ENCODE data around the gene METTL9.
A peak's percentile ranks its signal among the peaks of the same experiment; 100 is the strongest.
"Not testable (repeated sequence)": the region's sequence is repeated elsewhere in the genome, so short reads cannot be mapped to it uniquely, and the experiment has no call there.

The METTL9 gene

DNA sequence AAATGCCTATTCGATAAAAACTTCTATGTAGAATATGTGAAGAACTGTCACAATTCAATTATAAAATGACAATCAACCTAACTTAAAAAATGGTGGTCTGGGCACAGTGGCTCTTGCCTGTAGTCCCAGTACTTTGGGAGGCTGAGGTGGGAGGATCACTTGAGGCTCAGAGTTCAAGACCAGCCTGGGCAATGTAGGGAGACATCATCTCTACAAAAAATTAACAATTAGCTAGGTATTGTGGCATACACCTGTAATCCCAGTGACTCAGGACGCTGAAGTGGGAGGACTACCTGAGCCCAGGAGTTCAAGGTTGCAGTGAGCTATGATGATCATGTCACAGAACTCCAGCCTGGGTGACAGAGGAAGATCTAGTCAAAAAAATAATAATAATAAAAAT, 18.6 kb upstream of the METTL9 start:
- Histone ChIP-seq H3K27ac (ENCODE audit: poor library complexity, severe bottlenecking) (no peak overlapping the region), H3K4me1 (ENCODE audit: insufficient read depth, poor library complexity, severe bottlenecking) (no peaks in the 10 kb centered on the region), H3K4me3 (ENCODE audit: severe bottlenecking) (no peak overlapping the region), H3K36me3 (ENCODE audit: low read depth) (no peaks in the 10 kb centered on the region), H3K27me3 (ENCODE audit: insufficient read depth, poor library complexity, severe bottlenecking) (no peaks in the 10 kb centered on the region), H3K9me3 (ENCODE audit: severe bottlenecking) (no peaks in the 10 kb centered on the region)
- TF ChIP-seq, protein P1, sequence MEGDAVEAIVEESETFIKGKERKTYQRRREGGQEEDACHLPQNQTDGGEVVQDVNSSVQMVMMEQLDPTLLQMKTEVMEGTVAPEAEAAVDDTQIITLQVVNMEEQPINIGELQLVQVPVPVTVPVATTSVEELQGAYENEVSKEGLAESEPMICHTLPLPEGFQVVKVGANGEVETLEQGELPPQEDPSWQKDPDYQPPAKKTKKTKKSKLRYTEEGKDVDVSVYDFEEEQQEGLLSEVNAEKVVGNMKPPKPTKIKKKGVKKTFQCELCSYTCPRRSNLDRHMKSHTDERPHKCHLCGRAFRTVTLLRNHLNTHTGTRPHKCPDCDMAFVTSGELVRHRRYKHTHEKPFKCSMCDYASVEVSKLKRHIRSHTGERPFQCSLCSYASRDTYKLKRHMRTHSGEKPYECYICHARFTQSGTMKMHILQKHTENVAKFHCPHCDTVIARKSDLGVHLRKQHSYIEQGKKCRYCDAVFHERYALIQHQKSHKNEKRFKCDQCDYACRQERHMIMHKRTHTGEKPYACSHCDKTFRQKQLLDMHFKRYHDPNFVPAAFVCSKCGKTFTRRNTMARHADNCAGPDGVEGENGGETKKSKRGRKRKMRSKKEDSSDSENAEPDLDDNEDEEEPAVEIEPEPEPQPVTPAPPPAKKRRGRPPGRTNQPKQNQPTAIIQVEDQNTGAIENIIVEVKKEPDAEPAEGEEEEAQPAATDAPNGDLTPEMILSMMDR (IDR thresholded peaks at IDR 0.05; ENCODE audit: poor library complexity, severe bottlenecking) = no peak
- DNase-seq (ENCODE audit: low spot score) (no peak), ATAC-seq (ENCODE audit: low read depth) (no peak)

- no peak for DNase-seq (ENCODE audit: low spot score)
- no peaks in the 10 kb centered on the region for H3K36me3 ChIP-seq (ENCODE audit: low read depth)
- no peaks in the 10 kb centered on the region for H3K9me3 ChIP-seq (ENCODE audit: severe bottlenecking)
- H3K4me1 ChIP-seq (ENCODE audit: insufficient read depth, poor library complexity, severe bottlenecking) = no peaks in the 10 kb centered on the region
- no peaks in the 10 kb centered on the region for H3K27me3 ChIP-seq (ENCODE audit: insufficient read depth, poor library complexity, severe bottlenecking)
- no peak for ATAC-seq (ENCODE audit: low read depth)
- H3K4me3 ChIP-seq (ENCODE audit: severe bottlenecking) = no peak overlapping the region
- TF ChIP-seq, protein P1 (IDR thresholded peaks at IDR 0.05; ENCODE audit: poor library complexity, severe bottlenecking) = no peak
- H3K27ac ChIP-seq (ENCODE audit: poor library complexity, severe bottlenecking) = no peak overlapping the region
These were observed 14.6 kb upstream of the METTL9 start for GRCh38 chr16:21584817-21585216.

GRCh38 chr16:21588593-21588992, 10.8 kb upstream of the METTL9 start:
- not testable (repeated sequence) for H3K36me3 ChIP-seq (ENCODE audit: low read depth); H3K9me3 ChIP-seq (ENCODE audit: severe bottlenecking); DNase-seq (ENCODE audit: low spot score); ATAC-seq (ENCODE audit: low read depth); H3K4me1 ChIP-seq (ENCODE audit: insufficient read depth, poor library complexity, severe bottlenecking); H3K27me3 ChIP-seq (ENCODE audit: insufficient read depth, poor library complexity, severe bottlenecking); H3K4me3 ChIP-seq (ENCODE audit: severe bottlenecking); H3K27ac ChIP-seq (ENCODE audit: poor library complexity, severe bottlenecking)

- DNase-seq (ENCODE audit: low spot score) (no peak), ATAC-seq (ENCODE audit: low read depth) (no peak)
- Histone ChIP-seq H3K4me1 (ENCODE audit: insufficient read depth, poor library complexity, severe bottlenecking) (peaks cover 5% of the 10 kb centered on the region), H3K36me3 (ENCODE audit: low read depth) (no peaks in the 10 kb centered on the region), H3K9me3 (ENCODE audit: severe bottlenecking) (no peaks in the 10 kb centered on the region), H3K4me3 (ENCODE audit: severe bottlenecking) (no peak overlapping the region), H3K27me3 (ENCODE audit: insufficient read depth, poor library complexity, severe bottlenecking) (no peaks in the 10 kb centered on the region), H3K27ac (ENCODE audit: poor library complexity, severe bottlenecking) (no peak overlapping the region)
- TF ChIP-seq, protein P1 (IDR thresholded peaks at IDR 0.05; ENCODE audit: poor library complexity, severe bottlenecking) = no peak
These were observed 9.8 kb upstream of the METTL9 start for GRCh38 chr16:21589551-21589950.

DNA sequence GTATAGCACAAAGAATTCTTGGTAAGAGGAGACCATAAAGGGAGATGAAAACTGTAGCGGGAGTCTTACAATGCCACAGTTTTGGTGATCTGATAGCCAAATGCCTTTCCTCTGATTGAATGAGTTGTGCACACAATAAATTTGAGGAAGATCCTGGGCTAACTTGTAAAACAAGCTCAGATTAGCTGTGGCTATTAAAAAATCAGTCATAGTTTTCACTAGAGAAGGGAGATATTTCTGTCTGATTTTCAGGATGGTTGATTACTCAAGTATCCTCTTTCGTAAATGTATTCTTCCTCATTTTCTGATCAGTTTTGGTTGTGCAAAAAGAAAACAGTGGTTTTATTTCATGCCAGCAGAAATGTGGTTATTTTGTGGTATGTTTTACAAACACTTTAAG, 9.1 kb upstream of the METTL9 start:
- Histone ChIP-seq H3K9me3 (ENCODE audit: severe bottlenecking) (no peaks in the 10 kb centered on the region), H3K4me3 (ENCODE audit: severe bottlenecking) (no peak overlapping the region), H3K36me3 (ENCODE audit: low read depth) (no peaks in the 10 kb centered on the region), H3K27me3 (ENCODE audit: insufficient read depth, poor library complexity, severe bottlenecking) (no peaks in the 10 kb centered on the region), H3K4me1 (ENCODE audit: insufficient read depth, poor library complexity, severe bottlenecking) (peaks cover 5% of the 10 kb centered on the region), H3K27ac (ENCODE audit: poor library complexity, severe bottlenecking) (no peak overlapping the region)
- ATAC-seq (ENCODE audit: low read depth) (peak; percentile 23; the same call in 1 of the 3 replicates), DNase-seq (ENCODE audit: low spot score) (no peak)
- TF ChIP-seq, protein P1 (IDR thresholded peaks at IDR 0.05; ENCODE audit: poor library complexity, severe bottlenecking) = no peak

All from RWPE2 (cell line).